Measurements from ENCODE around the gene GASK1A.

DNA sequence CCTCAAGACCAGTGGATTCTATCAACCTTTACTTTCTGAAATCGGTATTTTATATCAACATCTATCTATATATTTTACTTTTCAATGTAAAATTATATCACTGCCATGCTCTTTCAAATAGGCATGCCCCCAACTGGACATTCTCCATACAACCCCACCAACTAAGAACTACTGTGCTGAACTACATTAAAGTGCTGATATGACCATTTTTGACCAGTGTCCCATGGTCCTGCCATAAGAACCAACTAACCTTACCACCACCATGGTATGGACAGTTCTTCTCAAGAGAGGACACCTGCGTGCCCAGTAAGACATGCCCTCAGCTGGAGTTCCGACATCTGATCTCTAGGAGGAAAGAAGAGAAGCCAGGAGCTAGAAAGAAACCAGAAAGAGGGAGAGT is 111.1 kb downstream of the GASK1A start:
- TF ChIP-seq, protein P1, sequence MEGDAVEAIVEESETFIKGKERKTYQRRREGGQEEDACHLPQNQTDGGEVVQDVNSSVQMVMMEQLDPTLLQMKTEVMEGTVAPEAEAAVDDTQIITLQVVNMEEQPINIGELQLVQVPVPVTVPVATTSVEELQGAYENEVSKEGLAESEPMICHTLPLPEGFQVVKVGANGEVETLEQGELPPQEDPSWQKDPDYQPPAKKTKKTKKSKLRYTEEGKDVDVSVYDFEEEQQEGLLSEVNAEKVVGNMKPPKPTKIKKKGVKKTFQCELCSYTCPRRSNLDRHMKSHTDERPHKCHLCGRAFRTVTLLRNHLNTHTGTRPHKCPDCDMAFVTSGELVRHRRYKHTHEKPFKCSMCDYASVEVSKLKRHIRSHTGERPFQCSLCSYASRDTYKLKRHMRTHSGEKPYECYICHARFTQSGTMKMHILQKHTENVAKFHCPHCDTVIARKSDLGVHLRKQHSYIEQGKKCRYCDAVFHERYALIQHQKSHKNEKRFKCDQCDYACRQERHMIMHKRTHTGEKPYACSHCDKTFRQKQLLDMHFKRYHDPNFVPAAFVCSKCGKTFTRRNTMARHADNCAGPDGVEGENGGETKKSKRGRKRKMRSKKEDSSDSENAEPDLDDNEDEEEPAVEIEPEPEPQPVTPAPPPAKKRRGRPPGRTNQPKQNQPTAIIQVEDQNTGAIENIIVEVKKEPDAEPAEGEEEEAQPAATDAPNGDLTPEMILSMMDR (IDR thresholded peaks at IDR 0.05), result no peak
- no peak for TF ChIP-seq POLR2A (IDR thresholded peaks at IDR 0.05)

All from body of pancreas (tissue), 4 donors.